Testis (tissue), 2 donors: ENCODE results near the gene TTC39B.

Experiments
- POLR2A ChIP-seq: fragments of 450-650 bp; IDR thresholded peaks from one replicate; pipeline ENCODE4 v1.6.1; 2017; ENCODE audit warnings: antibody characterized with exemption, mild to moderate bottlenecking, moderate library complexity
- TF ChIP-seq, protein P1 (sequence below), 3 experiments: fragments of 450-650 bp in 2 of 3; fragments of 200-600 bp in 1 of 3; sonication (generic) in 1 of 3; IDR thresholded peaks; one replicate each; pipeline ENCODE4 v1.5.1; 2016 to 2019; ENCODE audit warnings: antibody characterized with exemption in 3 of 3, mild to moderate bottlenecking in 2 of 3, moderate library complexity in 1 of 3

DNA sequence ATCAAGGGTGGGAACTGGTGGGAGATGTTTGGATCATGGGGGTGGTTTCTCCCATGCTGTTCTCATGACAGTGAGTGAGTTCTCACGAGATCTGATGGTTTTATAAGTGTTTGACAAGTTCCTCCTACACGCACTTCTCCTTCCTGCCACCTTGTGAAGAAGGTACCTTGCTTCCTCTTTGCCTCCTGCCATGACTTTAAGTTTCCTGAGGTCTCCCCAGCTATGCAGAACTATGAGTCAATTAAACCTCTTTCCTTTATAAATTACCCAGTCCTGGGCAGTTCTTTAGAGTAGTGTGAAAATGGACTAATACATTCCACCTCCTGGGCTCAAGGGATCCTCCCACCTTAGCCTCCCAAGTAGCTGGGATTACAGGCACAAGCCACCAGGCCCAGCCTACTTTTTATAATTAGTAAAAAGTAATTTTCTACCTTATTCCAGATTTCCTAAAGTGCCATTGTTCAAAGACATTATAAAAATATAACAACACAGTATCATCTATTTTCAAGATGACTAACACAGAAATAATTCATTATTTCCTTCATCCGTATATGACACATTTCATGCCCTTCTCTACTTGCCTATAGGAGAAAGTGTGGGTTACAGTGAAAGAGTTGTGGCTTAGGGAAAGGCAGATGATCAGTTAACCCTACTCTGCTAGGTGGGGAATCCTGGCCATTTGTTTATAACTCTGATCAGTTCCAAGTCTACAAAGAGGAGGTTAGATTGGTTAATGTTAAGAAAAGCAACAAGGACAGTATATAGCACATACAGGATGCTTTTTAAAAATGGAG lies 99.9 kb downstream of the TTC39B start:
- TF ChIP-seq, protein P1, sequence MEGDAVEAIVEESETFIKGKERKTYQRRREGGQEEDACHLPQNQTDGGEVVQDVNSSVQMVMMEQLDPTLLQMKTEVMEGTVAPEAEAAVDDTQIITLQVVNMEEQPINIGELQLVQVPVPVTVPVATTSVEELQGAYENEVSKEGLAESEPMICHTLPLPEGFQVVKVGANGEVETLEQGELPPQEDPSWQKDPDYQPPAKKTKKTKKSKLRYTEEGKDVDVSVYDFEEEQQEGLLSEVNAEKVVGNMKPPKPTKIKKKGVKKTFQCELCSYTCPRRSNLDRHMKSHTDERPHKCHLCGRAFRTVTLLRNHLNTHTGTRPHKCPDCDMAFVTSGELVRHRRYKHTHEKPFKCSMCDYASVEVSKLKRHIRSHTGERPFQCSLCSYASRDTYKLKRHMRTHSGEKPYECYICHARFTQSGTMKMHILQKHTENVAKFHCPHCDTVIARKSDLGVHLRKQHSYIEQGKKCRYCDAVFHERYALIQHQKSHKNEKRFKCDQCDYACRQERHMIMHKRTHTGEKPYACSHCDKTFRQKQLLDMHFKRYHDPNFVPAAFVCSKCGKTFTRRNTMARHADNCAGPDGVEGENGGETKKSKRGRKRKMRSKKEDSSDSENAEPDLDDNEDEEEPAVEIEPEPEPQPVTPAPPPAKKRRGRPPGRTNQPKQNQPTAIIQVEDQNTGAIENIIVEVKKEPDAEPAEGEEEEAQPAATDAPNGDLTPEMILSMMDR (IDR thresholded peaks at IDR 0.05) = no peak
- no peak for TF ChIP-seq POLR2A
